GM10266 (cell line): ENCODE data around the gene WDR33.
"Not testable (repeated sequence)": the region's sequence is repeated elsewhere in the genome, so short reads cannot be mapped to it uniquely, and the experiment has no call there.

Experiments used
- DNase-seq: peaks from one replicate; pipeline ENCODE4 v3.0.0; 2012; ENCODE audit errors: extremely low spot score
- TF ChIP-seq, protein P1 (sequence below): IDR thresholded peaks from 2 replicates; pipeline ENCODE4 v1.5.1; 2012; ENCODE audit warnings: mild to moderate bottlenecking, low read depth; ENCODE audit not compliant: control insufficient read depth, insufficient read depth; ENCODE audit errors: missing control alignments

Gene WDR33

DNA sequence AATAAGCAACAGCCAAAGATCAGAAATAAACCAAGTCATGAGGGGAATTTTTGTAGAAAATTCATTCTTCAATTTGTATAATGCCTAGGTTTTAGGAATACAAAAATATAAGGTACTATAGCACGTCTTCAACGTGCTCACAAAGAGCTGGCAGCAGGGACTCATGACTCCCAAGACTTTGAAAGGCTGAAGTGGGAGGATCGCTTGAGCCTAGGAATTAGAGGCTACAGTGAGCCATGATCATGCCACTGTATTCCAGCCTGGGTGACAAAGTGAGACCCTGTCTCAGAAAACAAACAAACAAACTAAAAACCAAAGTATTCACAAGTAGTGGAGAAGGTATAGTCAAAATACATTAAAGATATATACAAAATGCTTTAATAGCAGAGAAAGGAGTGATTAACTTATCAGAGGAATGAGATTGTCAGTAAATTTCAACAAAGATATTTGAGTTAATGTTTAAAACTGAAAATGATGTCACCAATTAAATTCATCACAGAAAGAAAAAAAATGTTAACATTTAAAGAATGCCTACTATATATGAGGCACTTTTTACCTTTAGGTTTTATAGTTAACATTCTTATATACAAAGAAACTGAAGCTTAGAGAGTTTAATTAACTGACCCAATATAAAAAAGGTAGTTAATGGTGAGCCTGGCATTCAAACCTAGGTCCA, 3.2 kb downstream of the WDR33 start:
- TF ChIP-seq, protein P1, sequence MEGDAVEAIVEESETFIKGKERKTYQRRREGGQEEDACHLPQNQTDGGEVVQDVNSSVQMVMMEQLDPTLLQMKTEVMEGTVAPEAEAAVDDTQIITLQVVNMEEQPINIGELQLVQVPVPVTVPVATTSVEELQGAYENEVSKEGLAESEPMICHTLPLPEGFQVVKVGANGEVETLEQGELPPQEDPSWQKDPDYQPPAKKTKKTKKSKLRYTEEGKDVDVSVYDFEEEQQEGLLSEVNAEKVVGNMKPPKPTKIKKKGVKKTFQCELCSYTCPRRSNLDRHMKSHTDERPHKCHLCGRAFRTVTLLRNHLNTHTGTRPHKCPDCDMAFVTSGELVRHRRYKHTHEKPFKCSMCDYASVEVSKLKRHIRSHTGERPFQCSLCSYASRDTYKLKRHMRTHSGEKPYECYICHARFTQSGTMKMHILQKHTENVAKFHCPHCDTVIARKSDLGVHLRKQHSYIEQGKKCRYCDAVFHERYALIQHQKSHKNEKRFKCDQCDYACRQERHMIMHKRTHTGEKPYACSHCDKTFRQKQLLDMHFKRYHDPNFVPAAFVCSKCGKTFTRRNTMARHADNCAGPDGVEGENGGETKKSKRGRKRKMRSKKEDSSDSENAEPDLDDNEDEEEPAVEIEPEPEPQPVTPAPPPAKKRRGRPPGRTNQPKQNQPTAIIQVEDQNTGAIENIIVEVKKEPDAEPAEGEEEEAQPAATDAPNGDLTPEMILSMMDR: no peak

DNA sequence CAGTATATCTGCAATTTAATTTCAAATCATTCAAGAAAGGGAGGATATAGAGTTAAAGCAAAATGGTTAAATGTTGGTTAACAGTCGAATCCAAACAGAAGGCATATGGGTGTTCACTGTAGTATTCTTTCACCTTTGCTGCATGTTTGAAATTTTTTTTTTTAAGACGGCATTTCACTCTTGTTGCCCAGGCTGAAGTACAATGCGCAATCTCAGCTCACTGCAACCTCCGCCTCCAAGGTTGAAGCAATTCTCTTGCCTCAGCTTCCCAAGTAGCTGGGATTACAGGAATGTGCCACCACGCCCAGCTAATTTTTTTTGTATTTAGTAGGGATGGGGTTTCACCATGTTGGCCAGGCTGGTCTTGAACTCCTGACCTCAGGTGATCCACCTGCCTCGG, 4.1 kb downstream of the WDR33 start:
- DNase-seq: not testable (repeated sequence)

More for the DNA sequence above, 3.2 kb downstream of the WDR33 start:
- DNase-seq: no peak

DNA sequence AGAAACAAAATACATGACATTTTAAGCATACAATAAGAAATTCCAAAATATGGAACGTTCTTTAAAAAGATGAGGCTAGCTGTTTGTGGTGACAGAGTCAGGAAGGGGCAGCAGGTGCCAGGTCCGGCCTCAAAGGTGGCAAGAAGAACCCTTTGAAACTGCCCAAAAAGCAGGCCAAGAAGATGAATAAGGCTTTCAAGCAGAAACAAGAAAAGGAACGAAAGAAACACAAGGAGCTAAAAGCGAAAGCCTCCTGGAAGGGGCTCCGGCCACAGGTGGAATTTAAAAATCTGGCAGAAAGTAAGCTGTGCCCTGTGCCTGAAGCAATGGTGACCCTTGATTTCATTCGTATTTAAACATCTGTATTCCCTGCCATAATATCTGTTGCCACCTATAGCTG, 5.5 kb downstream of the WDR33 start:
- no peak for DNase-seq
- TF ChIP-seq, protein P1: no peak

DNA sequence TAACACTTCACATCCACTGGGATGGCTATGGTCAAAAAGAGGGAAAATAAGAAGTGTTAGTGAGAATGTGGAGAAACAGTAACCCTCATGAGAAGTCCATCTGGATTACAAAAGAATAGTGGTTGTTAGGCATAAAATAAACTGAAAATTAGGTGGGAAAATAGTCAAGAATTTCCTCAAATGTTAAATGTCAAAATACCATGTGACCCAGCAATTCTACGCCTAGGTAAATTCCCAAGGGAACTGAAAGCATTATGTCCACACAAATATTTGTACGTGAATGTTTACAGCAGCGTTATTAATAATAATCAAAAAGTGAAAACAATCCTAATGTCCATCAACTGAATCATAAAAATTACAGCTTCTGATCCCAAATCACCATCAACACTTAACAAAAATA, 11.0 kb downstream of the WDR33 start:
- no peak for DNase-seq
- TF ChIP-seq, protein P1: no peak

DNA sequence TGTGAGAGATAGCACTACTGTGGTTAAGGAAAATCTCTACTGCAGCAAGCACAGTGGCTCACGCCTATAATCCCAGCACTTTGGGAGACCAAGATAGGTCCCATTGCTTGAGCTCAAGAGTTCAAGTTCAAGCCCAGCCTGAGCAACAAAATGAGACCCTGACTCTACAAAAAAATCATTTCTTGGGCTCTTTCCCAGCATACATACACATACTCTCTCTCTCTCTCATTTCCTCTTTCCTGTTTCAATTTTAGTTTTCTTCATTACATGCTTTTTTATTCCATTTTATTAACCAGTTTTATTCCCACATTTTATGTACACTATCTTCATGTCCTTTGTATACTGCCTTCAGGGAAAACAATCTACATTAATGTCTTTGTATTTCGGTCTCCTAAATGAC, 14.6 kb downstream of the WDR33 start:
- no peak for DNase-seq
- TF ChIP-seq, protein P1: no peak

DNA sequence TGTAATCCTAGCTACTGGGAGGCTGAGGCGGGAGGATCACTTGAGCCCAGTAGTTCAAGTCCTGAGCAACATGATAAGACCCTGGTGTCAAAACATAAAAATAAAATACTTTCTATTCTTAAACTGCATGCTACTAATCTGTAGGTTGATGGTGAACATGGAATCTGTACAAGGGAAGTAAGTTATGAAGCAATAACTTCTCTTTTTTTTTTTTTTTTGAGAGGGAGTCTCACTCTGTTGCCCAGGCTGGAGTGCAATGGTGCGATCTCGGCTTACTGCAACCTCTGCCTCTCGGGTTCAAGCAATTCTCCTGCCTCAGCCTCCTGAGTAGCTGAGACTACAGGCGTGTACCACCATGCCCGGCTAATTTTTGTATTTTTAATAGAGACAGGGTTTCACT, 16.1 kb downstream of the WDR33 start:
- not testable (repeated sequence) for DNase-seq

DNA sequence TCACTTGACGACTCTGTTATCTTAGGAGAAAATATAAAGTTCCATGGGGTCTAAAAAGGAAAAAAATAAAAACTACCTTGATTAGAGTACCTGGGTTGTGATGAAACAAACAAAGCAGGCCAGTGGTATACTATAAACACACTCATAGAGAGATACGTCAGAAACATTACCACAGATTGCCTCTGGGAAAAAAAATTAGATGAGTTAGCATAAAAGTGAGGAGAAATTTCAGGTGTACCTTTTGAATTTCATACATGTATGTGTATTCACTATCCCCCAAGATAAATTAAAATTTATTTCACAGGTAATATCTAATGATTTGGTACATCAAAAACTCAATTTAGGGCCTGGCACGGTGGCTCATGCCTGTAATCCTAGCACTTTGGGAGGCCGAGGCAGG, 18.2 kb downstream of the WDR33 start:
- TF ChIP-seq, protein P1: no peak
- DNase-seq: no peak

DNA sequence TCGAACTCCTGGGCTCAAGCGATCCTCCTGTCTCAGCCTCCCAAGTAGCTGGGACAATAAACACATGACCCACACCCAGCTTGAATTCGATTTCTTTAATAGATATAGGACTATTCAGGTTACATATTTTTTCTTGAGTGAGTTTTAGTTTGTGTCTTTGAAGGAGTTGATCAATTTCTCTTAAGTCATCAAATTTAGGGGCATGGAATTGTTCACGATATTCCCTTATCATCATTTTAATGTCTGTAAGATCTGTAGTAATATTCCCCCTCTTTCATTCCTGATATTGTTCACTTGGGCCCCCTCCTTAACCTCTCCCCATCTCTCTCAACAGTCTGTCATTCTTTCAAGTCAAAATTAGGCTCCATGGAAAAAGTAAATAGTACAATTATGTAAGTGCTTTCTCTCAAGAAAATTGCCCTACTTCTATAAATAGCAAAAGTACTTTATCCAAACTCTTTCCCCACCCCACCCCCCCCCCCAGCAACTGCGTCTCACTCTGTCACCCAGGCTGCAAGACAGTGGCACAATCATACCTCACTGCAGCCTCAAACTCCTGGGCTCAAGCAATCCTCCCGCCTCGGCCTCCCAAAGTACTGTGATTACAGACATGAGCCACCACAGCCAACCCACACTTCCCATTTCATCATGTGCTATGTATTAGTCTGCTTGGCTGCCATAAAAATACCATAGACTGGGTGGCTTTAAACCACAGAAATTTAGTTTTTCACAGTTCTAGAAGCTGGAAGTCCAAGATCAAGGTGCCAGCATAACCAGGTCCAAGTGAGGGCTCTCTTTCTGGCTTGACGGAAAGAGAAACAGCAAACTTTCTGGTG, 20.1 kb downstream of the WDR33 start:
- TF ChIP-seq, protein P1: no peak
- DNase-seq: no peak
